H1 (cell line): ENCODE measurements around the gene THADA. TPM values are rescaled to one million over a fixed set of nuclear protein-coding genes. Genes with fewer than 3 reads are reported as not detected.

ENCODE experiments used
- CTCF ChIA-PET: fragments of 300-600 bp; sonication (Branson Sonifier 250); formaldehyde crosslinking; loops from one replicate; lab custom pipeline; 2021; ENCODE audit not compliant: partially characterized antibody; lab: Charles Lee
- POLR2A ChIA-PET: fragments of 300-600 bp; sonication (Branson Sonifier 250); formaldehyde crosslinking; loops from one replicate; lab custom pipeline; 2021; ENCODE audit warnings: inconsistent platforms; ENCODE audit not compliant: partially characterized antibody; lab: Charles Lee
- DNase-seq, 2 experiments: peaks; one replicate each; pipeline versions ENCODE4 v3.0.0 to v3.0.0-alpha.2; 2010 to 2022; ENCODE audit warnings: low spot score in 2 of 2, low read depth in 1 of 2, mixed read lengths in 1 of 2
- FAIRE-seq: peaks from 2 replicates; lab custom pipeline; 2011; peaks lifted over from hg19 to GRCh38; lab: Jason Lieb, UNC
- H2AFZ ChIP-seq: 2 replicates; pipeline ENCODE4 v1.8.1; 2012; ENCODE audit warnings: low read length, inconsistent platforms
- H2AK5ac ChIP-seq: 2 replicates; pipeline ENCODE4 v1.6.1; 2013; ENCODE audit warnings: low read depth, low read length
- H2BK120ac ChIP-seq: replicated peaks from 2 replicates; pipeline ENCODE3; 2013; ENCODE audit warnings: low read depth, low read length, inconsistent platforms
- H2BK12ac ChIP-seq: 2 replicates; pipeline ENCODE4 v1.6.1; 2013; ENCODE audit warnings: low read depth, low read length
- H2BK15ac ChIP-seq: 2 replicates; pipeline ENCODE4 v1.6.1; 2013; ENCODE audit warnings: low read length
- H2BK20ac ChIP-seq: 2 replicates; pipeline ENCODE4 v1.6.1; 2013; ENCODE audit warnings: low read length
- H2BK5ac ChIP-seq: 2 replicates; pipeline ENCODE4 v1.6.1; 2013; ENCODE audit warnings: low read depth, low read length
- H3K14ac ChIP-seq: 2 replicates; pipeline ENCODE4 v1.6.1; 2013; ENCODE audit warnings: inconsistent platforms; ENCODE audit not compliant: insufficient read length
- H3K18ac ChIP-seq: 2 replicates; pipeline ENCODE4 v1.6.1; 2013; ENCODE audit warnings: low read length; ENCODE audit errors: extremely low read depth
- H3K23ac ChIP-seq: 2 replicates; pipeline ENCODE4 v1.6.1; 2013; ENCODE audit warnings: inconsistent platforms; ENCODE audit not compliant: insufficient read length
- H3K23me2 ChIP-seq: 2 replicates; pipeline ENCODE4 v1.6.1; 2013; ENCODE audit warnings: low read depth, low read length
- H3K27ac ChIP-seq: 2 replicates; pipeline ENCODE4 v1.6.1; 2011; ENCODE audit warnings: low read depth, low read length, inconsistent platforms
- H3K27me3 ChIP-seq, 4 experiments: replicated peaks in 1 of 4; 1 replicate in 1 of 4; 2 replicates in 3 of 4; pipeline versions ENCODE4 v1.6.1 to v1.8.1; 2011 to 2013; ENCODE audit warnings: low read length in 3 of 4, mild to moderate bottlenecking in 3 of 4, inconsistent platforms in 2 of 4, mixed read lengths in 2 of 4, moderate library complexity in 1 of 4; ENCODE audit not compliant: control insufficient read depth in 3 of 4, insufficient read depth in 3 of 4; ENCODE audit errors: extremely low read depth in 1 of 4
- H3K36me3 ChIP-seq, 4 experiments: 2 replicates each; pipeline versions ENCODE4 v1.6.1 to v1.8.1; 2011 to 2013; ENCODE audit warnings: mild to moderate bottlenecking in 4 of 4, low read length in 3 of 4, moderate library complexity in 2 of 4, control low read depth in 1 of 4, inconsistent platforms in 1 of 4; ENCODE audit not compliant: insufficient read depth in 4 of 4, control insufficient read depth in 2 of 4
- H3K4ac ChIP-seq: replicated peaks from 2 replicates; pipeline ENCODE3; 2013; ENCODE audit warnings: low read length, low read depth, mixed read lengths, inconsistent platforms; ENCODE audit not compliant: insufficient read length
- H3K4me1 ChIP-seq, 4 experiments: replicated peaks in 1 of 4; 1 replicate in 1 of 4; 2 replicates in 3 of 4; pipeline versions ENCODE4 v1.6.1 to v1.8.1; 2011 to 2013; ENCODE audit warnings: low read length in 3 of 4, inconsistent platforms in 2 of 4, mixed read lengths in 1 of 4; ENCODE audit not compliant: insufficient read depth in 4 of 4, control insufficient read depth in 3 of 4
- H3K4me2 ChIP-seq, 2 experiments: 2 replicates each; pipeline versions ENCODE4 v1.6.1 to v1.8.1; 2011 to 2013; ENCODE audit warnings: low read depth in 2 of 2, low read length in 2 of 2, control low read depth in 1 of 2, inconsistent platforms in 1 of 2, mild to moderate bottlenecking in 1 of 2; ENCODE audit not compliant: insufficient read depth in 1 of 2
- H3K4me3 ChIP-seq, 4 experiments: fragments of 200-600, 300-600 bp in 1 of 4; sonication (generic), shearing (Covaris generic), sonication (Bioruptor Twin) in 1 of 4; 2 replicates each; pipeline versions ENCODE4 v1.5.1 to v1.8.1; 2011 to 2016; ENCODE audit warnings: low read length in 4 of 4, low read depth in 3 of 4, control low read depth in 2 of 4, inconsistent platforms in 2 of 4, mild to moderate bottlenecking in 2 of 4, mixed read lengths in 1 of 4, moderate library complexity in 1 of 4; ENCODE audit not compliant: insufficient read depth in 2 of 4; ENCODE audit errors: extremely low read depth in 1 of 4
- H3K56ac ChIP-seq: replicated peaks from 2 replicates; pipeline ENCODE3; 2013; ENCODE audit warnings: low read depth, mild to moderate bottlenecking, mixed read lengths, low read length, inconsistent platforms; ENCODE audit not compliant: insufficient read length
- H3K79me1 ChIP-seq: 2 replicates; pipeline ENCODE4 v1.6.1; 2013; ENCODE audit warnings: low read depth, low read length, control low read depth
- H3K79me2 ChIP-seq, 2 experiments: 2 replicates each; pipeline versions ENCODE4 v1.6.1 to v1.8.1; 2012 to 2013; ENCODE audit warnings: low read length in 2 of 2, mild to moderate bottlenecking in 2 of 2, inconsistent platforms in 1 of 2; ENCODE audit not compliant: insufficient read depth in 2 of 2, control insufficient read depth in 1 of 2
- H3K9ac ChIP-seq, 4 experiments: replicated peaks in 1 of 4; 1 replicate in 1 of 4; 2 replicates in 3 of 4; pipeline versions ENCODE4 v1.6.1 to v1.8.1; 2011 to 2013; ENCODE audit warnings: low read depth in 3 of 4, low read length in 3 of 4, control low read depth in 2 of 4, mild to moderate bottlenecking in 2 of 4, moderate library complexity in 2 of 4, inconsistent platforms in 1 of 4; ENCODE audit errors: extremely low read depth in 1 of 4
- H3K9me3 ChIP-seq, 2 experiments: 2 replicates each; pipeline versions ENCODE4 v1.6.1 to v1.8.1; 2012 to 2013; ENCODE audit warnings: mild to moderate bottlenecking in 2 of 2, moderate library complexity in 2 of 2, control low read depth in 1 of 2, inconsistent platforms in 1 of 2, low read depth in 1 of 2, low read length in 1 of 2, mixed read lengths in 1 of 2; ENCODE audit not compliant: insufficient read depth in 2 of 2
- H4K20me1 ChIP-seq, 2 experiments: replicated peaks in 1 of 2; 2 replicates each; pipeline versions ENCODE3 to v1.8.1; 2011 to 2013; ENCODE audit warnings: inconsistent platforms in 2 of 2, low read length in 2 of 2, mild to moderate bottlenecking in 1 of 2; ENCODE audit not compliant: insufficient read depth in 2 of 2, control insufficient read depth in 1 of 2
- H4K5ac ChIP-seq: 2 replicates; pipeline ENCODE4 v1.6.1; 2013; ENCODE audit warnings: low read length, low read depth, mixed read lengths, inconsistent platforms; ENCODE audit not compliant: insufficient read length
- H4K8ac ChIP-seq: 2 replicates; pipeline ENCODE4 v1.8.0; 2013; ENCODE audit warnings: mild to moderate bottlenecking, moderate library complexity, low read length, inconsistent platforms; ENCODE audit not compliant: insufficient read depth; ENCODE audit errors: extremely low read depth
- H4K91ac ChIP-seq: replicated peaks from 2 replicates; pipeline ENCODE3; 2013; ENCODE audit warnings: low read length, mixed read lengths, inconsistent platforms; ENCODE audit not compliant: insufficient read length
- BACH1 ChIP-seq: IDR thresholded peaks from 2 replicates; pipeline ENCODE4 v1.6.1; 2012; ENCODE audit warnings: low read length, improper control_type of control experiment
- EGR1 ChIP-seq: IDR thresholded peaks from 2 replicates; pipeline ENCODE4 v1.6.1; 2011; ENCODE audit warnings: low read depth, low read length, borderline replicate concordance
- GABPA ChIP-seq: IDR thresholded peaks from 2 replicates; pipeline ENCODE4 v1.6.1; 2011; ENCODE audit warnings: mild to moderate bottlenecking, low read length, moderate library complexity, borderline replicate concordance; ENCODE audit not compliant: insufficient read depth
- MAX ChIP-seq: IDR thresholded peaks from 2 replicates; pipeline ENCODE4 v1.6.1; 2012; ENCODE audit warnings: inconsistent platforms
- POLR2A ChIP-seq, 2 experiments: IDR thresholded peaks; 1 replicate in 1 of 2; 2 replicates in 1 of 2; pipeline ENCODE4 v1.6.1; 2011; ENCODE audit warnings: low read depth in 2 of 2, low read length in 2 of 2, mild to moderate bottlenecking in 2 of 2; ENCODE audit errors: control extremely low read depth in 1 of 2
- SIRT6 ChIP-seq: IDR thresholded peaks from one replicate; pipeline ENCODE4 v1.7.1; 2012; ENCODE audit warnings: low read length, inconsistent platforms
- SRF ChIP-seq: IDR thresholded peaks from 2 replicates; pipeline ENCODE4 v1.6.1; 2011; ENCODE audit warnings: mild to moderate bottlenecking, low read depth, low read length, moderate library complexity
- polyA plus RNA-seq, 7 experiments: library from polyadenylated mRNA; depleted of rRNA in 3 of 7; stranded (reverse) in 5 of 7; unstranded in 2 of 7; fragments of >200 nt in 5 of 7; fragments of 200-250 nt in 2 of 7; gene quantifications; 1 replicate in 5 of 7; 2 replicates in 1 of 7; 4 replicates in 1 of 7; pipeline versions ENCODE4 v1.2.1 to v1.2.3, GENCODE V29; 2011 to 2013; ENCODE audit warnings: missing spikeins in 2 of 7, mixed read lengths in 2 of 7
- total RNA-seq: library from RNA; stranded (reverse); fragmentation: NEBNext Ultra II Directional; extraction: Animal tissue kit (Norgen Biotek cat#: 25700); gene quantifications from 2 replicates; pipeline ENCODE4 v1.2.1, GENCODE V29; 2021
- TF ChIP-seq, protein P1 (sequence below): IDR thresholded peaks from 2 replicates; pipeline ENCODE4 v1.6.1; 2011; ENCODE audit warnings: low read length, improper control_type of control experiment

The THADA gene
- total and polyA plus RNA-seq, 2 of the 8 experiments (the other 6 are each of a cell fraction or from before 2014, with no cell fraction given): 22.4 to 26.8 TPM

DNA sequence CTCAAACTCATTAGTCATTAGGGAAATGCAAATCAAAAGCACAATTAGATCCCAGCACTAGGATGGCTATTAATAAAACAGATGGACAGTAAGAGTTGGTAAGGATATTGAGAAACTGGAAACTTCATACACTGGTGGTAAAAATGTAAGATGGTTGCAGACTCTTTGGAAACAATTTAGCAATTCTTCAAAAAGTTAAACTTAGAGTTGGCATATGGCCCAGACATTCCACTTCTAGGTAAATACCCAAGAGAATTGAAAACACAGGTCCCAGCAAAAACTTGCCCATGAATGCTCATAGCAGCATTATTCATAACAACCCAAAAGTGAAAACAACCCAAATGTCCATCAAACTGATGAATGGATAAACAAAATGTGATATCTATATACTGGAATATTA lies 284.6 kb downstream of the THADA start:
- Histone ChIP-seq H3K27ac (no peak overlapping the region), H2BK20ac (no peak overlapping the region), H2BK5ac (no peak overlapping the region), H3K27me3 (no peaks in the 10 kb centered on the region), H4K20me1 (no peaks in the 10 kb centered on the region), H3K9ac (no peak overlapping the region), H2AFZ (no peak overlapping the region), H3K4me3 (no peak overlapping the region), H3K23ac (no peak overlapping the region), H3K4ac (no peak overlapping the region), H3K79me2 (no peaks in the 10 kb centered on the region), H2BK15ac (no peak overlapping the region), H3K9me3 (no peaks in the 10 kb centered on the region), H3K36me3 (no peaks in the 10 kb centered on the region), H3K23me2 (no peaks in the 10 kb centered on the region), H4K8ac (no peak overlapping the region), H4K91ac (no peak overlapping the region), H3K56ac (no peak overlapping the region), H2AK5ac (no peak overlapping the region), H2BK12ac (no peak overlapping the region), H4K5ac (no peak overlapping the region), H3K14ac (no peak overlapping the region), H3K4me2 (no peak overlapping the region), H3K18ac (no peak overlapping the region), H2BK120ac (no peak overlapping the region), H3K79me1 (no peaks in the 10 kb centered on the region), H3K4me1 (no peaks in the 10 kb centered on the region)
- CTCF ChIA-PET: no interaction called here
- DNase-seq (no peak), FAIRE-seq (no peak)
- POLR2A ChIA-PET: no interaction called here
- TF ChIP-seq BACH1: no peak
- no peak for TF ChIP-seq GABPA
- TF ChIP-seq SIRT6: no peak
- TF ChIP-seq SRF: no peak
- no peak for TF ChIP-seq MAX
- no peak for TF ChIP-seq POLR2A (IDR thresholded peaks at IDR 0.05; ENCODE audit: control extremely low read depth in 1 of 2, low read depth in 2 of 2, low read length in 2 of 2)
- TF ChIP-seq EGR1: no peak
- TF ChIP-seq, protein P1, sequence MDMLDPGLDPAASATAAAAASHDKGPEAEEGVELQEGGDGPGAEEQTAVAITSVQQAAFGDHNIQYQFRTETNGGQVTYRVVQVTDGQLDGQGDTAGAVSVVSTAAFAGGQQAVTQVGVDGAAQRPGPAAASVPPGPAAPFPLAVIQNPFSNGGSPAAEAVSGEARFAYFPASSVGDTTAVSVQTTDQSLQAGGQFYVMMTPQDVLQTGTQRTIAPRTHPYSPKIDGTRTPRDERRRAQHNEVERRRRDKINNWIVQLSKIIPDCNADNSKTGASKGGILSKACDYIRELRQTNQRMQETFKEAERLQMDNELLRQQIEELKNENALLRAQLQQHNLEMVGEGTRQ: no peak
